HCT116 (cell line): Measurements from ENCODE around the gene ZSWIM6. TPM values are rescaled to one million over a fixed set of nuclear protein-coding genes. Genes with fewer than 3 reads are reported as not detected.

Experiments
- ATAC-seq: fragments of 200-7000 bp; cut with Tn5 transposase; 2 replicates; pipeline ENCODE4 v1.9.1; 2020; ENCODE audit warnings: mild to moderate bottlenecking, moderate library complexity
- BruUV-seq: library from RNA; stranded (reverse); fragments of 400-500 nt; replicated peaks from 2 replicates; lab custom pipeline; 2021; lab: Mats Ljungman, UMichigan
- CTCF ChIA-PET: fragments of 300-600 bp; sonication (Branson Sonifier 250); formaldehyde crosslinking; loops from one replicate; lab custom pipeline; 2021; ENCODE audit warnings: antibody characterized with exemption; lab: Charles Lee
- POLR2A ChIA-PET: fragments of 300-600, 350-600 bp; sonication (Branson Sonifier 250); formaldehyde crosslinking; loops from one replicate; lab custom pipeline; 2021; ENCODE audit warnings: antibody characterized with exemption; lab: Charles Lee
- RAD21 ChIA-PET, 2 experiments: fragments of 300-600 bp; sonication (Branson Sonifier 250); formaldehyde crosslinking; loops; one replicate each; lab custom pipeline; 2023; ENCODE audit warnings: low total read pairs in 2 of 2; ENCODE audit not compliant: uncharacterized antibody in 2 of 2, unreplicated experiment in 2 of 2, low non-redundant PET in 1 of 2; lab: Charles Lee
- DNase-seq: peaks from one replicate; pipeline ENCODE4 v3.0.0-alpha.2; 2010; ENCODE audit warnings: low read depth, low spot score
- H2AFZ ChIP-seq: fragments of 200-600 bp; shearing (Covaris generic), sonication (generic); 2 replicates; pipeline ENCODE4 v1.6.1; 2017; ENCODE audit warnings: low read depth, mixed run types, mixed read lengths, antibody characterized with exemption, low read length; ENCODE audit not compliant: poor library complexity, severe bottlenecking
- H3K27ac ChIP-seq: 2 replicates; pipeline ENCODE4 v1.5.1; 2012; ENCODE audit warnings: low read depth, low read length
- H3K27me3 ChIP-seq: fragments of 200-600 bp; sonication (generic); 2 replicates; pipeline ENCODE4 v1.6.1; 2016; ENCODE audit warnings: mixed run types, low read length, mixed read lengths; ENCODE audit not compliant: insufficient read depth
- H3K36me3 ChIP-seq, 2 experiments: fragments of 200-500 bp in 1 of 2; fragments of 200-600 bp in 1 of 2; sonication (Bioruptor generic) in 1 of 2; sonication (generic) in 1 of 2; 2 replicates each; pipeline versions ENCODE4 v1.5.1 to v1.6.1; 2014 to 2016; ENCODE audit warnings: low read length in 2 of 2, inconsistent platforms in 1 of 2, mixed read lengths in 1 of 2, mixed run types in 1 of 2; ENCODE audit not compliant: insufficient read depth in 2 of 2, control insufficient read depth in 1 of 2
- H3K4me1 ChIP-seq, 2 experiments: fragments of 200-600 bp in 1 of 2; sonication (generic) in 1 of 2; 2 replicates each; pipeline versions ENCODE4 v1.5.1 to v1.6.1; 2012 to 2017; ENCODE audit warnings: low read length in 2 of 2, inconsistent platforms in 1 of 2, mild to moderate bottlenecking in 1 of 2, mixed read lengths in 1 of 2, mixed run types in 1 of 2, moderate library complexity in 1 of 2; ENCODE audit not compliant: insufficient read depth in 2 of 2, control insufficient read depth in 1 of 2
- H3K4me2 ChIP-seq: fragments of 200-600 bp; sonication (generic); 2 replicates; pipeline ENCODE4 v1.6.1; 2017; ENCODE audit warnings: mixed run types, low read length, mixed read lengths
- H3K4me3 ChIP-seq, 2 experiments: fragments of 200-600 bp in 1 of 2; sonication (generic) in 1 of 2; replicated peaks in 1 of 2; 2 replicates each; pipeline ENCODE4 v1.5.1; 2011 to 2016; ENCODE audit warnings: low read length in 2 of 2, control low read depth in 1 of 2, low read depth in 1 of 2, mild to moderate bottlenecking in 1 of 2, mixed read lengths in 1 of 2, mixed run types in 1 of 2
- H3K79me2 ChIP-seq: fragments of 200-600 bp; sonication (generic); 2 replicates; pipeline ENCODE4 v1.6.1; 2017; ENCODE audit warnings: mild to moderate bottlenecking, mixed run types, low read length, moderate library complexity, mixed read lengths; ENCODE audit not compliant: insufficient read depth
- H3K9ac ChIP-seq: fragments of 200-600 bp; sonication (generic); 2 replicates; pipeline ENCODE4 v1.6.1; 2016; ENCODE audit warnings: low read length, mixed read lengths
- H3K9me2 ChIP-seq: fragments of 200-600 bp; sonication (generic), shearing (Covaris generic); 2 replicates; pipeline ENCODE4 v1.6.1; 2017; ENCODE audit warnings: mixed run types, mild to moderate bottlenecking, moderate library complexity; ENCODE audit not compliant: insufficient read depth
- H3K9me3 ChIP-seq, 2 experiments: fragments of 200-500 bp in 1 of 2; fragments of 200-600 bp in 1 of 2; sonication (Bioruptor generic) in 1 of 2; sonication (generic) in 1 of 2; 2 replicates each; pipeline ENCODE4 v1.6.1; 2014 to 2017; ENCODE audit warnings: low read length in 2 of 2, mixed read lengths in 2 of 2, inconsistent platforms in 1 of 2, low read depth in 1 of 2, mild to moderate bottlenecking in 1 of 2, mixed run types in 1 of 2, moderate library complexity in 1 of 2; ENCODE audit not compliant: control insufficient read depth in 1 of 2, insufficient read depth in 1 of 2
- H4K20me1 ChIP-seq: fragments of 200-600 bp; sonication (generic), shearing (Covaris generic); 2 replicates; pipeline ENCODE4 v1.6.1; 2017; ENCODE audit warnings: mixed run types, mild to moderate bottlenecking, moderate library complexity; ENCODE audit not compliant: insufficient read depth
- EGR1 ChIP-seq: IDR thresholded peaks from 2 replicates; pipeline ENCODE4 v1.6.1; 2012; ENCODE audit warnings: low read depth
- YY1 ChIP-seq: IDR thresholded peaks from 2 replicates; pipeline ENCODE4 v1.6.1; 2011; ENCODE audit warnings: low read length, low read depth, moderate library complexity, mild to moderate bottlenecking; ENCODE audit not compliant: insufficient replicate concordance; ENCODE audit errors: extremely low read depth
- intact Hi-C: fragments of 100-400 bp; cut with micrococcal nuclease; formaldehyde crosslinking; loops from 2 replicates; pipeline ENCODE4 v1.10.0; 2022
- total RNA-seq: library from RNA; stranded (reverse); gene quantifications from one replicate; pipeline ENCODE4 v1.2.1, GENCODE V29; 2021; ENCODE audit not compliant: unreplicated experiment
- TF ChIP-seq, protein P1 (sequence below): IDR thresholded peaks from 2 replicates; pipeline ENCODE4 v1.6.1; 2012; ENCODE audit warnings: low read depth

The ZSWIM6 gene
- total RNA-seq, 1 experiment from 2014 or later: 7.4 TPM

- Histone ChIP-seq H3K9ac (no peak overlapping the region), H3K27me3 (no peaks in the 10 kb centered on the region), H3K27ac (no peak overlapping the region), H3K9me2 (no peaks in the 10 kb centered on the region), H3K4me2 (no peak overlapping the region), H3K4me3 (no peak overlapping the region), H3K79me2 (no peaks in the 10 kb centered on the region), H3K4me1 (peaks cover 0 to 9% of the 10 kb centered on the region in 2 experiments; a peak in 2 of 4 replicates), H4K20me1 (no peaks in the 10 kb centered on the region), H3K9me3 (no peaks in the 10 kb centered on the region)
- peak; percentile 60 for ATAC-seq
- BruUV-seq: no TSS peak
- intact Hi-C loops: no loop called here
- POLR2A ChIA-PET: no interaction called here
- CTCF ChIA-PET: no interaction called here
- no peak for TF ChIP-seq EGR1
- no peak for TF ChIP-seq YY1
- TF ChIP-seq, protein P1, sequence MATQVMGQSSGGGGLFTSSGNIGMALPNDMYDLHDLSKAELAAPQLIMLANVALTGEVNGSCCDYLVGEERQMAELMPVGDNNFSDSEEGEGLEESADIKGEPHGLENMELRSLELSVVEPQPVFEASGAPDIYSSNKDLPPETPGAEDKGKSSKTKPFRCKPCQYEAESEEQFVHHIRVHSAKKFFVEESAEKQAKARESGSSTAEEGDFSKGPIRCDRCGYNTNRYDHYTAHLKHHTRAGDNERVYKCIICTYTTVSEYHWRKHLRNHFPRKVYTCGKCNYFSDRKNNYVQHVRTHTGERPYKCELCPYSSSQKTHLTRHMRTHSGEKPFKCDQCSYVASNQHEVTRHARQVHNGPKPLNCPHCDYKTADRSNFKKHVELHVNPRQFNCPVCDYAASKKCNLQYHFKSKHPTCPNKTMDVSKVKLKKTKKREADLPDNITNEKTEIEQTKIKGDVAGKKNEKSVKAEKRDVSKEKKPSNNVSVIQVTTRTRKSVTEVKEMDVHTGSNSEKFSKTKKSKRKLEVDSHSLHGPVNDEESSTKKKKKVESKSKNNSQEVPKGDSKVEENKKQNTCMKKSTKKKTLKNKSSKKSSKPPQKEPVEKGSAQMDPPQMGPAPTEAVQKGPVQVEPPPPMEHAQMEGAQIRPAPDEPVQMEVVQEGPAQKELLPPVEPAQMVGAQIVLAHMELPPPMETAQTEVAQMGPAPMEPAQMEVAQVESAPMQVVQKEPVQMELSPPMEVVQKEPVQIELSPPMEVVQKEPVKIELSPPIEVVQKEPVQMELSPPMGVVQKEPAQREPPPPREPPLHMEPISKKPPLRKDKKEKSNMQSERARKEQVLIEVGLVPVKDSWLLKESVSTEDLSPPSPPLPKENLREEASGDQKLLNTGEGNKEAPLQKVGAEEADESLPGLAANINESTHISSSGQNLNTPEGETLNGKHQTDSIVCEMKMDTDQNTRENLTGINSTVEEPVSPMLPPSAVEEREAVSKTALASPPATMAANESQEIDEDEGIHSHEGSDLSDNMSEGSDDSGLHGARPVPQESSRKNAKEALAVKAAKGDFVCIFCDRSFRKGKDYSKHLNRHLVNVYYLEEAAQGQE: no peak
- TF ChIP-seq, all 23 proteins: peak for 0
- DNase-seq: no peak
- Histone ChIP-seq H2AFZ (no peak overlapping the region), H3K36me3 (no peaks in the 10 kb centered on the region)
- RAD21 ChIA-PET: no interaction called here
Observed at GRCh38 chr5:61311836-61312808, 19.9 kb upstream of the ZSWIM6 start.
